ENCODE data around the gene FBXO10.

Gene FBXO10

DNA sequence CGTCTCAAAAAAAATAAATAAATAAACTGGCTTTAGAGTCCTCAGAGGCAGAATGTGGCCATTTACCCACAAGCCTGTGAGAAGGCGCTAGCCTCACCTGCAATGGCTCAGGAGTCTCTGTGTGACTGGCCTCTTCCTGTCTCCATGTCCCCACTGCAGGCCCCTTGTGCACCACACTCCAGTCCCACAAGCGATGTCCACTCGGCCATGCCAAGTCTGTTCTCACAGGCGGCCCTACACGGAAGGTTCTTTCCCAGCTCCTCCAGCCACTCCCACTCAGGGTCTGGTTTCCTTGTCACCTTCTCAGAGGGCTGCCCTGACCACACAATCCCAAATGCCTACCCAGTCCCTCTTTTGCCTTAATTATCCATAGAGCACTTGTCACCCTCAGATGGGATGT, 52.3 kb downstream of the FBXO10 start:
- TF ChIP-seq, protein P1, sequence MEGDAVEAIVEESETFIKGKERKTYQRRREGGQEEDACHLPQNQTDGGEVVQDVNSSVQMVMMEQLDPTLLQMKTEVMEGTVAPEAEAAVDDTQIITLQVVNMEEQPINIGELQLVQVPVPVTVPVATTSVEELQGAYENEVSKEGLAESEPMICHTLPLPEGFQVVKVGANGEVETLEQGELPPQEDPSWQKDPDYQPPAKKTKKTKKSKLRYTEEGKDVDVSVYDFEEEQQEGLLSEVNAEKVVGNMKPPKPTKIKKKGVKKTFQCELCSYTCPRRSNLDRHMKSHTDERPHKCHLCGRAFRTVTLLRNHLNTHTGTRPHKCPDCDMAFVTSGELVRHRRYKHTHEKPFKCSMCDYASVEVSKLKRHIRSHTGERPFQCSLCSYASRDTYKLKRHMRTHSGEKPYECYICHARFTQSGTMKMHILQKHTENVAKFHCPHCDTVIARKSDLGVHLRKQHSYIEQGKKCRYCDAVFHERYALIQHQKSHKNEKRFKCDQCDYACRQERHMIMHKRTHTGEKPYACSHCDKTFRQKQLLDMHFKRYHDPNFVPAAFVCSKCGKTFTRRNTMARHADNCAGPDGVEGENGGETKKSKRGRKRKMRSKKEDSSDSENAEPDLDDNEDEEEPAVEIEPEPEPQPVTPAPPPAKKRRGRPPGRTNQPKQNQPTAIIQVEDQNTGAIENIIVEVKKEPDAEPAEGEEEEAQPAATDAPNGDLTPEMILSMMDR (IDR thresholded peaks at IDR 0.05; ENCODE audit: low read length) = no peak
- TF ChIP-seq EZH2 (optimal IDR thresholded peaks at IDR 0.05; ENCODE audit: low read depth, low read length) (no peak), EZH2phosphoT487 (IDR thresholded peaks at IDR 0.05; ENCODE audit: low read length) (no peak)
- no peak overlapping the region for H2AFZ ChIP-seq (ENCODE audit: low read length)
- no peaks in the 10 kb centered on the region for H3K27me3 ChIP-seq (replicated peaks; ENCODE audit: insufficient read depth, low read length)
- no peak overlapping the region for H3K4me3 ChIP-seq (ENCODE audit: low read length)
- no peak overlapping the region for H3K27ac ChIP-seq (ENCODE audit: low read length)
- H4K20me1 ChIP-seq (ENCODE audit: insufficient read depth, low read length) = no peaks in the 10 kb centered on the region
- no peaks in the 10 kb centered on the region; the same call in none of the 2 replicates for H3K36me3 ChIP-seq (replicated peaks; ENCODE audit: insufficient read depth, low read length)
- H3K4me1 ChIP-seq (ENCODE audit: low read length) = peaks cover 15% of the 10 kb centered on the region
- no peak for DNase-seq
- no peaks in the 10 kb centered on the region for H3K79me2 ChIP-seq (ENCODE audit: low read length)
- H3K9me2 ChIP-seq (replicated peaks; ENCODE audit: insufficient read depth, low read length) = no peaks in the 10 kb centered on the region
- H3F3A ChIP-seq (ENCODE audit: insufficient read depth, low read length) = peaks cover 6% of the 10 kb centered on the region
- H3K9me3 ChIP-seq (replicated peaks; ENCODE audit: insufficient read depth, low read length) = no peaks in the 10 kb centered on the region
- no peak overlapping the region for H3K4me2 ChIP-seq (ENCODE audit: low read depth, low read length)
- no peak overlapping the region for H3K9ac ChIP-seq (ENCODE audit: low read length)

DNA sequence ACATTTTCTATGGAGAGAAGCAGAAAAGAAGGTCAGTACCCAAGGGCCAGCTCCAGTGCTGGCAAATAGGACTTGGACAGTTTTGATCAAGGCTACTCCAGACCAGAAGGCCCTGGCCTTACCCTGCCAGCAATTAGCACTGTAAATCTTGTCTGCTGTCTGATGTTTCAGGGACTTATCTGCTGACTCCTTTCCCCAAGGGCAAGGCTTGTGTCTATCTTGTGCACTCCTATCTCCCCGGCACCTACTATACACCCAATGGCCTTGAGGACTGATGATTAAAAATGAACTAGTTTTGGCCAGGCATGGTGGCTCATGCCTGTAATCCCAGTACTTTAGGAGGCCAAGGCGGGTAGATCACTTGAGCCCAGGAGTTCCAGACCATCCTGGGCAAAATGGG, 53.2 kb downstream of the FBXO10 start:
- Histone ChIP-seq H4K20me1 (ENCODE audit: insufficient read depth, low read length) (no peaks in the 10 kb centered on the region), H3K4me1 (ENCODE audit: low read length) (peaks cover 9% of the 10 kb centered on the region), H3F3A (ENCODE audit: insufficient read depth, low read length) (no peaks in the 10 kb centered on the region), H3K9ac (ENCODE audit: low read length) (no peak overlapping the region), H2AFZ (ENCODE audit: low read length) (no peak overlapping the region), H3K9me3 (replicated peaks; ENCODE audit: insufficient read depth, low read length) (no peaks in the 10 kb centered on the region), H3K27me3 (replicated peaks; ENCODE audit: insufficient read depth, low read length) (no peaks in the 10 kb centered on the region), H3K4me3 (ENCODE audit: low read length) (no peak overlapping the region), H3K36me3 (replicated peaks; ENCODE audit: insufficient read depth, low read length) (no peaks in the 10 kb centered on the region; the same call in none of the 2 replicates), H3K4me2 (ENCODE audit: low read depth, low read length) (no peak overlapping the region), H3K79me2 (ENCODE audit: low read length) (no peaks in the 10 kb centered on the region), H3K9me2 (replicated peaks; ENCODE audit: insufficient read depth, low read length) (no peaks in the 10 kb centered on the region), H3K27ac (ENCODE audit: low read length) (no peak overlapping the region)
- TF ChIP-seq, protein P1 (IDR thresholded peaks at IDR 0.05; ENCODE audit: low read length) = no peak
- no peak for TF ChIP-seq EZH2 (optimal IDR thresholded peaks at IDR 0.05; ENCODE audit: low read depth, low read length)
- TF ChIP-seq EZH2phosphoT487 (IDR thresholded peaks at IDR 0.05; ENCODE audit: low read length) = no peak
- DNase-seq = no peak

DNA sequence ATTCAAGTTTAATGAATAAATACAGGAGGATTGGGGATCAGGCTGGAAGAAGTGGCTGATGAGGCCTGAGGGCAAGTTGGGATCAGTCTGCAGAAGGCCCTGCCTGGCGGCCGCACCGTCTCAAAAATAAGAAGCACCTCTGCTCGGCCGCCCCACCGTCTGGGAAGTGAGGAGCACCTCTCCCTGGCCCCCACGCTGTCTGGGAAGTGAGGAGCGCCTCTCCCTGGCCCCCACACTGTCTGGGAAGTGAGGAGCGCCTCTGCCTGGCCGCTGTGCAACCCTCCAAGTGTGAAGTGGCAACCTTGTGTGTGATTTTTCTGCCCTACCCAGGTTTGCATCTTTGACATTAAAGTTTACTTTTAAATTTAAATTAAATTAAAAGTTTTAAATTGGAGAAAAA, 55.1 kb downstream of the FBXO10 start:
- H3K4me3 ChIP-seq (ENCODE audit: low read length) = no peak overlapping the region
- H4K20me1 ChIP-seq (ENCODE audit: insufficient read depth, low read length) = no peaks in the 10 kb centered on the region
- no peak overlapping the region for H3K4me2 ChIP-seq (ENCODE audit: low read depth, low read length)
- no peaks in the 10 kb centered on the region for H3F3A ChIP-seq (ENCODE audit: insufficient read depth, low read length)
- H3K9me2 ChIP-seq (replicated peaks; ENCODE audit: insufficient read depth, low read length) = no peaks in the 10 kb centered on the region
- H3K36me3 ChIP-seq (replicated peaks; ENCODE audit: insufficient read depth, low read length) = no peaks in the 10 kb centered on the region; the same call in none of the 2 replicates
- H2AFZ ChIP-seq (ENCODE audit: low read length) = no peak overlapping the region
- no peaks in the 10 kb centered on the region for H3K4me1 ChIP-seq (ENCODE audit: low read length)
- no peaks in the 10 kb centered on the region for H3K27me3 ChIP-seq (replicated peaks; ENCODE audit: insufficient read depth, low read length)
- no peaks in the 10 kb centered on the region for H3K9me3 ChIP-seq (replicated peaks; ENCODE audit: insufficient read depth, low read length)
- no peaks in the 10 kb centered on the region for H3K79me2 ChIP-seq (ENCODE audit: low read length)
- no peak overlapping the region for H3K27ac ChIP-seq (ENCODE audit: low read length)
- TF ChIP-seq EZH2phosphoT487 (IDR thresholded peaks at IDR 0.05; ENCODE audit: low read length) (no peak), EZH2 (optimal IDR thresholded peaks at IDR 0.05; ENCODE audit: low read depth, low read length) (no peak)
- TF ChIP-seq, protein P1 (IDR thresholded peaks at IDR 0.05; ENCODE audit: low read length) = no peak
- H3K9ac ChIP-seq (ENCODE audit: low read length) = no peak overlapping the region
- no peak for DNase-seq
